Fibroblast of skin of left biceps (primary cell): ENCODE data around the gene POMT1.
A peak's percentile ranks its signal among the peaks of the same experiment; 100 is the strongest.
"Not testable (repeated sequence)": the region's sequence is repeated elsewhere in the genome, so short reads cannot be mapped to it uniquely, and the experiment has no call there.

Experiments
- DNase-seq, 2 experiments: peaks; one replicate each; pipeline ENCODE4 v3.0.0-alpha.2; 2013; ENCODE audit warnings: low read depth in 2 of 2

POMT1 gene, protein sequence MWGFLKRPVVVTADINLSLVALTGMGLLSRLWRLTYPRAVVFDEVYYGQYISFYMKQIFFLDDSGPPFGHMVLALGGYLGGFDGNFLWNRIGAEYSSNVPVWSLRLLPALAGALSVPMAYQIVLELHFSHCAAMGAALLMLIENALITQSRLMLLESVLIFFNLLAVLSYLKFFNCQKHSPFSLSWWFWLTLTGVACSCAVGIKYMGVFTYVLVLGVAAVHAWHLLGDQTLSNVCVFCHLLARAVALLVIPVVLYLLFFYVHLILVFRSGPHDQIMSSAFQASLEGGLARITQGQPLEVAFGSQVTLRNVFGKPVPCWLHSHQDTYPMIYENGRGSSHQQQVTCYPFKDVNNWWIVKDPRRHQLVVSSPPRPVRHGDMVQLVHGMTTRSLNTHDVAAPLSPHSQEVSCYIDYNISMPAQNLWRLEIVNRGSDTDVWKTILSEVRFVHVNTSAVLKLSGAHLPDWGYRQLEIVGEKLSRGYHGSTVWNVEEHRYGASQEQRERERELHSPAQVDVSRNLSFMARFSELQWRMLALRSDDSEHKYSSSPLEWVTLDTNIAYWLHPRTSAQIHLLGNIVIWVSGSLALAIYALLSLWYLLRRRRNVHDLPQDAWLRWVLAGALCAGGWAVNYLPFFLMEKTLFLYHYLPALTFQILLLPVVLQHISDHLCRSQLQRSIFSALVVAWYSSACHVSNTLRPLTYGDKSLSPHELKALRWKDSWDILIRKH

DNA sequence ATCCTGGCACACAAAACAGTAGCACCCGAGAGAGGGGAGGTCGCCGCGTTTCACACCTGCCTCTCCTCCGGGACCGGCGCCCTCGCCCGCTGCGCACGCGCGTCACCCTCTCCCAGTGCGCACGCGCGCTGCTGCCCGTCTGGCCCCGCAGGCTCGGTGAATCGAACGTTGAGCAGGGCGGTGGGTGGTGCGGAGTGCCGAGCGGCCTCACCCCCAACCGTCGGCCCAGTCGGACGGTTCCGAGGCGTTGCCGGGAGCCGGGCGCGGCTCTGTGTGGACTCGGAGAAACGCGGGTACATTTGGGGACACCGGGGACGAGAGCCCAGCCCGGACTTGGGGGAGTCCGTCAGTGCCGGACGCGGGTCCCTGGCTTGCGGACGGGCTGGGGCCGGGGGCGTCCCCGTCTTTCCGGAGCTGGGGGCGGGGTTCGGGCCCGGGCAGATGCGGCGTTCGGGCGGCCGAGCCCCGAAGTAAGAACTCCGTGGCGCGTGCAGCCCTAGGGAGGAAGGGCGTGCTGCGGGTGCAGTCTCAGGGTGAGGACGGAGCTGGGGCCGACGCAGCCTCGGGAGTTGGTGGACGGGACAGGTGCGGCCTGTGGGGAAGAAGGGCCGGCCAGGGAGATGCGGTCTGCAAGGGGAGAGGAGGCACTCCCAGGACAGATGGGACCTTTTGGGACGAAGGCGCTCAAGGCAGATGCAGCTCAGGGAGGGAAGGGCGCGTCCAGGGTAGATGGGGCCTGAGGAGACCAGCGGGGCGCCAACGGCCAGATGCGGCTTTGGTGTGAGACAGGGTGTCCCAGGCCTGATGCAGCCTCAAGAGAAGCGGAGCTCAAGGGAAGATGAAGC, at the start of gene POMT1:
Gene POMT1 (plus strand): TSS at position 138 of the 845 bp plus-strand sequence. CDS start 1,301 bp downstream, outside the sequence.
- DNase-seq: peak; percentile 41 to 47

DNA sequence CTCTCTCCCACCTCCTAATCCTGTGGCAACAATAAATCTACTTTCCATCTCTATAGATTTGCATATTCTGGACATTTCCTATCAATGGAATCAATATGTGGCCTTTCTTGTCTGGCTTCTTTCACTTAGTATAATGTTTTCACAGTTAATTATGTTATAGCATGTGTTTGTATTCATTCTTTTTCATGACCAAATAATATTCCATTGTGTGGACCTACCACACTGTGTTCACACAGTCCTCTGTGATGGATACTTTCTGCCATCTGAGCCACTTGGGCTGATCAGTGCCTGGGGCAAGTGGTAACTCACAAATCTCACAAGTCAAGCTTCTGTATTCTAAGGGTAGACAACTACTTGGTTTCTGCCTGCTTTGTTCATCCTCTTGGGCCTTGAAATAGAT, 48.7 kb upstream of the POMT1 start:
- no peak for DNase-seq

DNA sequence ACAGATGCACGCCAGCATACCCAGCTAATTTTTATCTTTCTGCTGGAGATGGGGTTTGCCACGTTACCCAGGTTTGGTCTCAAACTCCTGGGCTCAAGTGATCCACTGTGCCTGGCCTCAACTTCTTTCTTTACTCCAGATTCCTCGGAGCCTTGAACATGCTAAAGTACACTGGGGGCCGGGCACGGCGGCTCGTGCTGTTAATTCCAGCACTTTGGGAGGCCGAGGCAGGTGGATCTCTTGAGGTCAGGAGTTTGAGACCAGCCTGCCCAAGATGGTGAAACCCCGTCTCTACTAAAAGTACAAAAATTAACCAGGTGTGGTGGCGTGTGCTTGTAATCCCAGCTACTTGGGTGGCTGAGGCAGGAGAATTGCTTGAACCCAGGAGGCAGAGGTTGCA, 47.1 kb upstream of the POMT1 start:
- DNase-seq: not testable (repeated sequence)

DNA sequence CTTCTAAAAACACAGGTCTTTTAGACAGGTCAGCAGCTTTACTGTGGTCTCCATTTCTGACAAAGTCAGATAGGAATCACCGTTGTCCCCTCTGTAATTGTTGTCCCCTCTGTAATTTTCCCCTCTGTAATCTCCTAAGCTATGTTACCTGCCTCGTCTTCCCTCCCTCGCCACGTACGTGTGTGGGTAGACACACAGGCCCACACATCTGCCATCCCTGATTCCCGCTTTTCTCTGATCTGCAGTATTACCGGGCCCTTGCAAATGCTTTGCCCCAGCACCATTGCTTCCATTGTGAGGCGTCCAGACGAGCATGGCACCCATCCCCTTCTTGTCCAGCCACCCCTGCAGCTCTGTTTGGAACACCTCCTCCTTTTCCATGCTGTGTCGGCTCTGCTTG, 45.0 kb upstream of the POMT1 start:
- no peak for DNase-seq

DNA sequence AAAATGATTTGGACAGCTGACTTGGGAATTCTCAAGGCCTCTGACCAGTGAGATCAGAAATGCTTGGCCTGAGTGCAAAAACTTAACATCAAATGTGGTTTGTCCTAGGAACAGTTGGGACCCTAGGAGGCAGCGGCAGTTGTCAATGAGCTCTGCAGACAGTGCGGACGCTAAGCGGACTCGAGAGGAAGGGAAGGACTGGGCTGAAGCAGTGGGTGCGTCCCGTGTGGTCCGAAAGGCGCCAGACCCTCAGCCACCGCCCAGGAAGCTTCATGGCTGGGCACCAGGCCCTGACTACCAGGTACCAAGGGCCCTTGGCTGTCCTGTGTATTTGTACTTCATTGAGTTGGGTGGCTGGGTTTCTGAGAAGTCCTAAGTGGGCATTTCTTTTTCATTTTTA, 43.7 kb upstream of the POMT1 start:
- no peak for DNase-seq

DNA sequence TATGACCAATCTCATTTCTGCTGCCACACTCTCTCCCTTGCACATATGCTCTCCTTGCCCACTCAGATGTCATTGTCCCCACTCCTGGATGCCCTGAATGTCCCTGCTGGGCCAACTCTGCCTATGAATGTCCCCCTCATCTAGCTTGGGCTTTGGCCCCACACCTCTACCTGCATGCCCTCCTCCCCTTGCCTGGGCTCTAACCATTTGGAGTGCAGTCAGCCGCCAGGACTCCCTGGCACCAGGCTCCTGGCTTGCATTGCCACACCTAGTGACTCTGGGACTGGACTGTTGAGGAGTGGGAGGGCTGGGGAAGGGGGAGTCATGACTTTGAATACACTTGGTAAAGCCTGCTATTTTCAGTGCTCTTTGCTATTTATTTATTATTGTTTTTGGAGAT, 41.6 kb upstream of the POMT1 start:
- DNase-seq: no peak

DNA sequence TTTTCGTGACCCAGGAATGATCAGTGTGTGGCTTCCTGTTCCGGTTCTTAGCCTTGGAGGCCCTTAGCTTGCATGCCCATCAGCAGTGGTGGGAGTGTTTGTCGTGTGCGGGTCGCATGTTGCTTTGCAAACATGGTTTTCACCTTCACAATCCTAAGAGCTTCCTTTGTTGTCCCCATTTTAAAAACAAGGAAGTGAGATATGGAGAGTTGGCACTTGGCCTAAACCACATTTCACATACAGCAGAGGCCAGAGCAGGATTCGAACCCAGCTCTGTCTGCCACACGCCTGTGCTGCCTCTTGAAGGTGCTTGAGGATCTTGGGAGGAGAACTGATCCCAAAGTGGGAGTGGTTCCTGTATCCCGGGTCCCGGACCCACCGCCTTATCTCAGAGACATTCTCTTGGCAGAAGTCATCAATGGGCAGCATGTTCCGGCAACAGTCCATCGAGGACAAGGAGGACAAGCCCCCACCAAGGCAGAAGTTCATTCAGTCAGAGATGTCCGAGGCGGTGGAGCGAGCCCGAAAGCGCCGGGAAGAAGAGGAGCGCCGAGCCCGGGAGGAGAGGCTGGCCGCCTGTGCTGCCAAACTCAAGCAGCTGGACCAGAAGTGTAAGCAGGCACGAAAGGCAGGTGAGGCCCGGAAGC, 38.2 kb upstream of the POMT1 start:
- DNase-seq: no peak

DNA sequence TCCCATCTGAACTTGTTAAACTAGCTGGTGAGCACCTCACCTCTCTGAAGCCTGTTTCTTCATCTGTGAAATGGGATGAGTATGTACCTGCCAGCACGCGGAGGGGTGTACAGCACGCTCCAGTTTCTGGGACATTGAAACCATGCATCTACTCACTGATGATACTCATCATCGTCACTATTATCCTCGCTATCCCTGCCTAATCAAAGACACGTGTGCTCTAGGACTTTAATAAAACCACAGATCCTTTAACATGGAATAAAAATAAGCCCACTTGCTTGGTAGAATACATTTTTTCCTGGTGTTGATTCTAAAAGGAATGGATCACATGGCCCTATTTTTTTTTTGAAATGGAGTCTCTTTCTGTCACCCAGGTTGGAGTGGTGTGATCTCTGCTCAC, 37.3 kb upstream of the POMT1 start:
- DNase-seq: peak; percentile 32 to 38

DNA sequence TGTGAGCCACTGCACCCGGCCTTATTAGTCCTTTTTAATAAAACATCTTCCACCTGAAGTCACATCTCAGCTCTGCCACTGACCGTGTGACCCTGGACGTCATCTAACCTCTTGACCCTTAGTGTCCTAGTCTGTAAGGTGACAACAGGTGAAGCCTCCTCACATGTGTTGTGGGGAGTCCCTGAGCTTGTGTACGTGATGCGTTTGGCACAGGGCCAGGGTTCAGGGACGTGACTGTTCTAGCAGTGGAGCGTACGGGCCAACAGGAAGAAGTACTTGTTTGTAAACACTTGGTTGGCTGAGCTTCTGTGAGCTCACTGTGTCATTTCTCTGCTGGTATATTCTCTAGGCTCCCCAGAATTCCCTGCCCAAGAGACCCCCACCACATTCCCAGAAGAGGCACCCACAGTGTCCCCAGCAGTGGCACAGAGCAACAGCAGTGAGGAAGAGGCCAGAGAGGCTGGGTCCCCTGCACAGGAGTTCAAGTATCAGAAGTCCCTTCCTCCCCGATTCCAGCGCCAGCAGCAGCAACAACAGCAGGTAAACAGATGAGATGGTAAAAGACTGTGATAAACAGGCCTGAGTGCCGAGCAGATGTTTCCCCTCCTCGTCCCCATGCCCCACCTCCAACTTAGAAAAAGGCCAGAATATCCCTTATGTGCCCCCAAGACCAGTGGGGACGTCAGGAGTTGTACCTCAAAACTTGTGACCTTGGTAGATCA, 35.3 kb upstream of the POMT1 start:
- DNase-seq: no peak

DNA sequence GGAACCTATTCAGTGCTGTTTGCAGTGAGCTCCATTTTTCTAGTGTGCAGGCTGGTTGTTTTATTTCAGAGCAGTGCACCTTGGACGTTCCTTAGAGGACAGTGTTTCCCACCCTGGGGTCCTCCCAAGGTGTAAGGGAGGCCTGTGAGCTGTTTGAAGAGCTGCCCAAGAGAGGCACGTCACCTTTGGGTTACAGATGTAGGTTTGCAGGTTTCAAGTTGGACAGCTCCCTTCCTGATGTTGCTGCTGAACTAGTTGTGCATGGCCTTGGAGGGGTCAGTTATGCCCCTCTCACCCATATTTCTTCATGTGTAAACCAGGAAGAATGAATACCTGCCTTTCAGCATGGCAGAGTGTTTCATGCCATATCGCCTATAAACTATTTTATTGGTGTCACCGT, 34.7 kb upstream of the POMT1 start:
- no peak for DNase-seq

DNA sequence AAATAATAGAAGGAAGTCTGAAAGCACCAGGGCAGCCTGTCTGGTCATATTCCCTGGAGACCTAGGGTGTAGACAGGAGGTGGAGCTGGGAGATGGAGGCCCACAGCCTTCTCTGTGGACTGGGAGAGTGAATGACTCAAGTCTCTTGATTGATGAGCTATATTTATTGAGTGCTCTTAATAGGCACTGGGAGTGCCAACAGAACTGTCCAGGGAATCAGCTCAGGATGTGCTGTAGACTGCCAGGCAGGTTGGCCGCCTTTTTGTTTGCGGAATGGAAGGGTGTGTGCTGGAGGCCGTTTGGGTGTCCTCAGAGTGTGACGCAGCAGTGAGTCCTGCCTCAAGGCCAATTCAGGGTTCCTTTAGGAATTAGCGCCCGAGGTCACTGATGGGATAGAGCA, 33.4 kb upstream of the POMT1 start:
- peak in 1 of 2 experiments; percentile 10 for DNase-seq

DNA sequence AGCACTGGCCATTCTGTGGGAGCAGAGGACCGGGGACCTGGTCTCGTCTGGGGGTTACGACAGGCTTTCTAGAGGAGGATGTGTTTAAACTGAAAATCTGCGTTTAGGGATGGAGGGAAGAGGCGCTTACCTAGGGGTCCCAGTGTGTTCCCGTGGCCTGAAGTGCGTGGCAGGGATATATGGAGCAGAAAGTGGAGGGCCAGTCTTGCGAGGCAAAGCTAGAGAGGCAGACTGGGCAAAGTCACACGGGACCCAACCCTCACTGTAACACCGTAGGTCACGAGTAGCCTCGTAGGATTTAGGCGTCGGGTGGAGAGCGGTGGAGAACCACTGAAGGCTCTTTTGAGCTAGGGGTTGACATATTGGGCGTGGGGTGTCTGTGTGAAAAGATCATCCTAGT, 32.8 kb upstream of the POMT1 start:
- no peak for DNase-seq

DNA sequence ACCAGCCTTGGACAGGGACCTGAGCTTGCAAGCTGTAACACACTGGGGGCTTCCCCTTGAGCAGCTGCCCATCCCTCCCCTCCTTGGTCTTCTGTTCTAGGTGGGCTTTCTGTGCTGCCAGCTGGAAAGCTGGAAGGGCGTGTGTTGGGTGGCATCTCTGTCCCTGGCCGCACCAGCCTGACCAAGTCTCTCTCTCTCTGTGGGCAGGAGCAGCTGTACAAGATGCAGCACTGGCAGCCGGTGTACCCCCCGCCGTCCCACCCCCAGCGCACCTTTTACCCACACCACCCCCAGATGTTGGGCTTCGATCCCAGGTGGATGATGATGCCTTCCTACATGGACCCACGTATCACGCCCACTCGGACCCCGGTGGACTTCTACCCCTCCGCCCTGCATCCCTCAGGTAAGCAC, 32.1 kb upstream of the POMT1 start:
- no peak for DNase-seq

DNA sequence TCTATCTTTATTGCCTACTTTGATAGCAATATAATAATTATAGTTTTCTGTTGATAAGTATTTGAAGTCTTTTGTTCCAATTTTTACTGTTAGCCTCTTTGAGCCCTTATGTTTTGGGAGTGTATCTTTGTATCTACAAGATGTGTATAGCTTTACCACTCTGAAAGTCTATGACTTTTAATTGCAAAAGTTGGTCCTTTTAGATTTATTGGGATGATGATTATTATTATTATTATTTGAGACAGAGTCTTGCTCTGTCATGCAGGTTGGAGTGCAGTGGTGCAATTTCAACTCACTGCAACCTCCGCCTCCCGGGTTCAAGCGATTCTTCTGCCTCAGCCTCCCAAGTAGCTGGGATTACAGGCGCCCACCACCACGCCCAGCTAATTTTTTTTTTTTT, 30.6 kb upstream of the POMT1 start:
- DNase-seq: not testable (repeated sequence)

DNA sequence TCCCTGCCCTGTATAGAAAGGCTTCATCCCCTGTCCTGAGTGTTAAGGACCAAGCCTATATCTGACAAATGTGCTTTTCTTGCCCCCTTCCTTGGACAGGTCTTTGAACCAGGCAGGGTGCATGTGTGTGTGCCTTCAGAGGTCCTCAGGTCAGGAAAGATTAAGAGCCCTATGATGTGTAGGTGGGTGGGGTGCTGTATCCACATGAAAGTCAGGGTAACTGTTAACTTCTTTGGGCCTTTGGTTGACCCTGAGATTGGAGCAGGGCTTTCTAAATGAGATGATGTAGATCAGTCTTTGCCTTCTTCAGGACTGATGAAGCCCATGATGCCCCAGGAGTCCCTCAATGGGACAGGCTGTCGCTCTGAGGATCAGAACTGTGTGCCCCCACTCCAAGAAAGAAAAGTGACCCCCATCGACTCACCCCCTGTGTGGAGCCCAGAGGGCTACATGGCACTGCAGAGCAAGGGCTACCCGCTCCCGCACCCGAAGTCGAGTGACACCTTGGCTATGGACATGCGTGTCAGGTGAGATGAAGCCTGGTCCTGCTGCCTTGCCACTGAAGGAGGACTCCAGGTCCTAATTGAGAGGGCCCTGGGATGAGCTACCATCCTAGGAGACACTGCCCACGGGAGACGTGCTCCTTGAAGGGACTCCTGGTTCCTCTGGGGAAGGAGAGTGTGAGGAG, 29.4 kb upstream of the POMT1 start:
- no peak for DNase-seq

DNA sequence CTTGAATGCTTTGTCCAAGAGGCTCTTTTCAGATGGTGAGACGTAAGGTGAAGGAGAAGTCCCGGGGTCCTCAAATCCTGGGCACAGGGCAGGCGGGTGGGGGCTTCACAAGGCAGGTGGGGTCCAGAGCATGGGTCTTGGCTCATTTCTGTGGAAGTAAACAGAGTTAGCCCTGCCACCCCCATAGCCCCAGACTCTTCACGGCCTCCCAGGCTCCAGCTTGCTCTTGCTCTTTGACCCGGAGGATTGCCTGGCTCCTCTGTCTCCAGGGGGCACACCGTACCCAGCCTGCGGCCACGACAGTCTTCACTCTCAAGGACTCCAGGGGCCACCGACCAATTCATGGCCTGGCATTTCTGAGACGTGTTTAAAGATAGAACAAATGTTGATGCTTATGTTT, 28.8 kb upstream of the POMT1 start:
- DNase-seq: no peak

DNA sequence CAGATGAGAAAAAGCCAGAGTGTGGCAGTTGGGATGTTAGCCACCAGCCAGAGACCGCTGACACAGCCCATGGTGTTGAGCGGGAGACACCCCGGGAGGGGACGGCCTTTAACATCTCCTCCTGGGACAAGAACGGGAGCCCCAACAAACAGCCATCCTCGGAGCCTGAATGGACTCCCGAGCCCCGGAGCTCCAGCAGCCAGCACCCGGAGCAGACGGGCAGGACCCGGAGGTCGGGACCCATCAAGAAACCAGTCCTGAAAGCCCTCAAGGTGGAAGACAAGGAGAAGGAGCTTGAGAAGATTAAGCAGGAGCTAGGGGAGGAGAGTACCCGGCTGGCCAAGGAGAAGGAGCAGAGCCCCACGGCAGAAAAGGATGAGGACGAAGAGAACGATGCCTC, 28.0 kb upstream of the POMT1 start:
- DNase-seq: no peak

DNA sequence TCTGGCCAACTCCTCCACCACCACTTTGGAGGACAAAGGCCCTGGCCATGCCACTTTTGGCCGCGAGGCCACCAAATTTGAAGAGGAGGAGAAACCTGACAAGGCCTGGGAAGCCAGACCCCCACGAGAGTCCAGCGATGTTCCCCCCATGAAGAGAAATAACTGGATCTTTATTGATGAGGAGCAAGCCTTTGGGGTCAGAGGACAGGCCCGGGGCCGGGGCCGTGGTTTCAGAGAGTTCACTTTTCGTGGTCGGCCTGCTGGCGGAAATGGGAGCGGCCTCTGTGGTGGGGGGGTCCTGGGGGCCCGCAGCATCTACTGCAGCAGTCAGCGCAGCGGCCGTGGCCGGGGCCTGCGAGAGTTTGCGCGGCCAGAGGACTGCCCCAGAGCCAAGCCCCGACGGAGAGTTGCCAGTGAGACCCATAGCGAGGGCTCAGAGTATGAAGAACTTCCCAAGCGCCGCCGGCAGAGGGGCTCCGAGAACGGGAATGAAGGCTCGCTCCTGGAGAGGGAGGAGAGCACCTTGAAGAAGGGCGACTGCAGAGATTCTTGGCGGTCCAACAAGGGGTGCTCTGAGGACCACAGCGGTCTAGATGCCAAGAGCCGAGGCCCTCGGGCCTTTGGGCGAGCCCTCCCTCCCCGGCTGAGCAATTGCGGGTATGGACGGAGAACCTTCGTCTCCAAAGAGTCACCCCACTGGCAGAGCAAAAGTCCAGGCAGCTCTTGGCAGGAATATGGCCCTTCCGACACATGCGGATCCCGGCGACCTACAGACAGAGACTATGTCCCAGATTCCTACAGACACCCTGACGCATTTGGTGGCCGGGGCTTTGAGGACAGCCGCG, 27.4 kb upstream of the POMT1 start:
- DNase-seq: no peak

DNA sequence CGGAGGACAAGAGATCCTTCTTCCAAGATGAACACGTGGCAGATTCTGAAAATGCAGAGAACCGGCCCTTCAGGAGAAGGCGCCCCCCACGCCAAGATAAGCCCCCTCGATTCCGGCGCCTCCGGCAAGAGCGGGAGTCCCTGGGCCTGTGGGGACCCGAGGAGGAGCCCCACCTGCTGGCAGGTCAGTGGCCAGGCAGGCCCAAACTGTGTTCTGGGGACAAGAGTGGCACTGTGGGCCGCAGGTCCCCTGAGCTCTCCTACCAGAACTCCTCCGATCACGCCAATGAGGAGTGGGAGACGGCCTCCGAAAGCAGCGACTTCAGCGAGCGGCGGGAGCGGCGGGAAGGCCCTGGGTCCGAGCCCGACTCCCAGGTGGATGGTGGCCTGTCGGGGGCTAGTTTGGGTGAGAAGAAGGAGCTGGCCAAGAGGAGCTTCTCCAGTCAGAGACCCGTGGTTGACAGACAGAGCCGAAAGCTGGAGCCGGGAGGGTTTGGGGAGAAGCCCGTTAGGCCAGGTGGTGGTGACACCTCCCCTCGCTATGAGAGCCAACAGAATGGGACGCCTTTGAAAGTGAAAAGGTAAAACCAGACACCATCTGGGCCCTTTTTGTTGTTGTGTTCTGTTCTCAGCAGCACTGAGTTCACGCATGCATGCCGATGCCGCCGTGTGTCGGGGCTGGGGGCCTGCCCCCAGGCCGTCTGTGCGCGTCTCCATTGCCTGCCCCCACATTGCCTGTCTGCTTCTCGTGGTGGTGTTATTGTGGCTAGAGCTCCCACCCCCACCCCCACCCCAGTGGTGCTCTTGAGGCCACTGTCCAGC, 26.6 kb upstream of the POMT1 start:
- DNase-seq: no peak
